Measurements from ENCODE around the gene TEK.

Gene TEK

GRCh38 chr9:27149651-27150050, 40.6 kb downstream of the TEK start:
- no peaks in the 10 kb centered on the region for H3K79me2 ChIP-seq (ENCODE audit: insufficient read depth, low read depth)
- no peak overlapping the region for H3K4me2 ChIP-seq
- H3K27me3 ChIP-seq (ENCODE audit: insufficient read depth, low read depth), result no peaks in the 10 kb centered on the region
- no peak overlapping the region for H3K27ac ChIP-seq
- no peak overlapping the region for H3K9ac ChIP-seq
- no peak overlapping the region for H2AFZ ChIP-seq (ENCODE audit: low read depth)
- H3K36me3 ChIP-seq (ENCODE audit: insufficient read depth), result no peaks in the 10 kb centered on the region
- no peaks in the 10 kb centered on the region for H3K4me1 ChIP-seq (ENCODE audit: low read depth, poor library complexity, severe bottlenecking)
- TF ChIP-seq CTCF (conservative IDR thresholded peaks at IDR 0.05; ENCODE audit: low read depth, low read length), result no peak
- H3K4me3 ChIP-seq (IDR thresholded peaks at IDR 0.05; ENCODE audit: insufficient read depth, low read depth, low read length), result no peak overlapping the region
- H4K20me1 ChIP-seq (ENCODE audit: insufficient read depth), result no peaks in the 10 kb centered on the region

DNA sequence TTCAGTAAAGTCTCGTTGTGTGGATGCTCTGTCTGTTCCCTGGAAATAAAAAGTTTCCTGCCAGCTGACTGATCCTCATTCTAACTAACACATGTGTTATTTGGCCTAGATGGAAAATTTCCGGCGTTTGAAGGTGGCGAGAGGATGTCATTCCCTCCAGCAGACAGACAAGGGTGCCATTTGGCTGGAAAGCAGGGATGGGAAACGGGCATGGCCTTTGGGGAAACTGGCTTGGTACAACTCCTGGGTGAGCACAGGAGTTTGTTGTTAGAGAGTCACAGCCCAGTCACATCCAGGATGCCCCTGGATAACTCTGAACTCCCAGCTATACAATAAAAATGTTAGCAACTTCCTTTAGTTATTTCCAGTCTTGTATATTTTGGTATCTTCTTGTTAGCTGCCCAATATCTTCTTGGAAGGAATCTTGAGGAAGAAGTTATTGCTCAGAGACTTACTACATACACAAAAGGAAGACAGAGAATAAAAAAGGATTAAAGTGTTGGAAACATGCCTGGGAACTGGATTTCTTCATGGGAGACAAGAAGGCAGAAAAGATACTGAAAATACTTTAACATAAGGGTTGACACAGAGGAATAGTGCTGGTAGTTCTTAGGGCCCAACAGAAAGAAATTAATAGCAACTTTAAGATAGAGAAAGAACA, 41.9 kb downstream of the TEK start:
- no peak for TF ChIP-seq CTCF (conservative IDR thresholded peaks at IDR 0.05; ENCODE audit: low read depth, low read length)

GRCh38 chr9:27151693-27152404, 42.8 kb downstream of the TEK start:
- Histone ChIP-seq H4K20me1 (ENCODE audit: insufficient read depth) (no peaks in the 10 kb centered on the region), H3K79me2 (ENCODE audit: insufficient read depth, low read depth) (no peaks in the 10 kb centered on the region), H3K4me1 (ENCODE audit: low read depth, poor library complexity, severe bottlenecking) (no peaks in the 10 kb centered on the region), H3K4me3 (IDR thresholded peaks at IDR 0.05; ENCODE audit: insufficient read depth, low read depth, low read length) (no peak overlapping the region), H3K9ac (no peak overlapping the region), H3K27me3 (ENCODE audit: insufficient read depth, low read depth) (no peaks in the 10 kb centered on the region), H3K27ac (no peak overlapping the region), H3K36me3 (ENCODE audit: insufficient read depth) (no peaks in the 10 kb centered on the region), H3K4me2 (no peak overlapping the region), H2AFZ (ENCODE audit: low read depth) (no peak overlapping the region)
- no peak for TF ChIP-seq CTCF (conservative IDR thresholded peaks at IDR 0.05; ENCODE audit: low read depth, low read length)

More for the DNA sequence above, 41.9 kb downstream of the TEK start:
- Histone ChIP-seq H4K20me1 (ENCODE audit: insufficient read depth) (no peaks in the 10 kb centered on the region), H3K36me3 (ENCODE audit: insufficient read depth) (no peaks in the 10 kb centered on the region), H3K4me3 (IDR thresholded peaks at IDR 0.05; ENCODE audit: insufficient read depth, low read depth, low read length) (no peak overlapping the region), H3K9ac (no peak overlapping the region), H3K4me2 (no peak overlapping the region), H3K27ac (no peak overlapping the region), H2AFZ (ENCODE audit: low read depth) (no peak overlapping the region), H3K27me3 (ENCODE audit: insufficient read depth, low read depth) (no peaks in the 10 kb centered on the region), H3K4me1 (ENCODE audit: low read depth, poor library complexity, severe bottlenecking) (no peaks in the 10 kb centered on the region), H3K79me2 (ENCODE audit: insufficient read depth, low read depth) (no peaks in the 10 kb centered on the region)

GRCh38 chr9:27152405-27152718, 43.3 kb downstream of the TEK start:
- H3K4me3 ChIP-seq (IDR thresholded peaks at IDR 0.05; ENCODE audit: insufficient read depth, low read depth, low read length), result no peak overlapping the region
- H3K27ac ChIP-seq, result no peak overlapping the region
- H3K27me3 ChIP-seq (ENCODE audit: insufficient read depth, low read depth), result no peaks in the 10 kb centered on the region
- no peaks in the 10 kb centered on the region for H3K4me1 ChIP-seq (ENCODE audit: low read depth, poor library complexity, severe bottlenecking)
- no peaks in the 10 kb centered on the region for H3K79me2 ChIP-seq (ENCODE audit: insufficient read depth, low read depth)
- no peak overlapping the region for H3K9ac ChIP-seq
- no peaks in the 10 kb centered on the region for H4K20me1 ChIP-seq (ENCODE audit: insufficient read depth)
- no peak for TF ChIP-seq CTCF (conservative IDR thresholded peaks at IDR 0.05; ENCODE audit: low read depth, low read length)
- no peaks in the 10 kb centered on the region for H3K36me3 ChIP-seq (ENCODE audit: insufficient read depth)
- no peak overlapping the region for H3K4me2 ChIP-seq
- H2AFZ ChIP-seq (ENCODE audit: low read depth), result no peak overlapping the region

All from KMS-11 (cell line).